ENCODE measurements around the gene KBTBD13.
"Not testable (repeated sequence)": the region's sequence is repeated elsewhere in the genome, so short reads cannot be mapped to it uniquely, and the experiment has no call there.

The KBTBD13 gene

GRCh38 chr15:65091946-65092770, 15.6 kb downstream of the KBTBD13 start:
- no peak for DNase-seq

DNA sequence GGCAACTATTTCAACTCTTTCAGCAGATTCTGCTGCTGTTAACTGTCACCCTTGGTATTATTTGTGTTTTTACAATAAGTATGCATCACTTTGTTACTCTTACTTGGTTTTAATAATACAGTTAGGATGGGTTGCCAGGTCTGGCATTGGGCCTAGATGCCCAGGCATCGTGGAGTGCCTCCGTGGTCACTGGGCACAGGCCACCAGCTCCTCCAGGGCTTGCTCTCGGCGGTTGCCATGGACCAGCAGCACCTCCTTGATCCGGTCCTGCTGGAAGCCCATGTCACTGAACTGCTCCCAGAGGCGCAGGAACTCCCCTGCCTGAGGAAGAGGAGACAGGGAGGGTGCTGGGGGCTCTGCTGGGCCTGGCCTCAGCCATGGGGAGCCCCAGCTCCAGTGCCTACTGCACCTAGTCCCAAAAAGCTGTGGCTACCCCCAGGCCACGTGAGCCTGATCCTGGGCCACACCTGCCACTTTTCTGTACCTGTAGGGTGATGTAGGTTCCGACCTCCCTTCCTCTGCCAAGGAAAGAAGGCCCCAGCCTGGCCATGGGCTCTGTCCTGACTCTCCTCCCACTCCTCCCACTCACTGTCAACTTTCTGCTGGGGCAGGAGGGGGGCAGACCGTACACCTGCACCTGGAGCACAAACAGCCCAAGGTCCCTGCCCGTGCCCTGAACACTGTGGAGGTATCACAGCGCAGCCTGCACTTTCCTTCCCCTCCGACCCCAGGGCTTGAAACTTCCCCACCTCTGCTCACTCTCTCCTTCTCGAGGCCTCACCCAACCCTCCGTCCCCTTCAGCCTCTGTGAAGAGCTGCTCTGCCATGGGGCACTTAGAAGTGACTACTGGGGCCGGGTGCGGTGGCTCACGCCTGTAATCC, 16.6 kb downstream of the KBTBD13 start:
- no peak for DNase-seq

DNA sequence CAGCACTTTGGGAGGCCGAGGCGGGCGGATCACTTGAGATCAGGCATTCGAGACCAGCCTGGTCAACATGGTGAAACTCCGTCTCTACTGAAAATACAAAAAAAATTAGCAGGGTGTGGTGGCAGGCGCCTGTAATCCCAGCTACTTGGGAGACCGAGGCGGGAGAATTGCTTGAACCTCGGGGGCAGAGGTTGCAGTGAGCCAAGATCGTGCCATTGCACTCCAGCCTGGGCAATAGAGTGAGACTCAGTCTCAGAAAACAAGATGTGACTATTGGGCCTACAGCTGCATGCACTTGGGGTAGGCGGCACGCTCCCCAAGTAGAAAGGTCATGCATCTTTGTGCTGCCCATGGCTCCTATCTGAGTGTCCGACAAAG, 17.2 kb downstream of the KBTBD13 start:
- not testable (repeated sequence) for DNase-seq

DNA sequence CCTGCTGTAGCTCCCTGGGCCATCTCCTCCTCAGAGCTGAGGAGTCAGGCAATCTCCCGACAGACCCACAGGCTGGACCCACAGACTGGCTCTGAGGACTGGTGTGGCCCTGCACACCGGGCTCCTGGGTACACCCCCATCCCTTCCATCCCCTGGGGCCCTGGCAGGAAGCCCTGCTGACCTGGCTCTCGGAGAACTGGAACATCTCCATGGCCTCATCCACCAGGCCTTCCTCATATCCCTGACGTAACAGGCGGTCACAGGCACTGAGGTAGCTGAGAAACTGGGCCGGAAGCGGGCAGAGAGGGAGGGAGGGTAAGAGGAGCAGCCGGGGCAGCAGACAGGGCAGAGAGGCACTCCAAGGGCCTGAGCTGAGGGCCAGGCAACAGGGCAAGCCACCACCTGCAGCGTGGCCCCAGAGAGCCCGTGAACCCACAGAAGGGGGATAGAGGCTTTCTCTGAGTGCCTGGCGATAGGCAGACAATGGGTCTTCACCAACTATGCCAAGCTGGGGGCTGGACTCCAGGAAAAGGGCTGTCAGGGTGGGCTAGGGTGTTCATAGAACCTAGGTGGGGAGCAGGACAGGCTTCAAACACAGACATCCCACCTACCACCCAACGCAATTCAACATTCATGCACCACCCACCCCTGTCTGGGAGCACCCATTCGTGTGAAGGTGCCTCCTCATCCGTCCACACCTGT, 17.9 kb downstream of the KBTBD13 start:
- no peak for DNase-seq

DNA sequence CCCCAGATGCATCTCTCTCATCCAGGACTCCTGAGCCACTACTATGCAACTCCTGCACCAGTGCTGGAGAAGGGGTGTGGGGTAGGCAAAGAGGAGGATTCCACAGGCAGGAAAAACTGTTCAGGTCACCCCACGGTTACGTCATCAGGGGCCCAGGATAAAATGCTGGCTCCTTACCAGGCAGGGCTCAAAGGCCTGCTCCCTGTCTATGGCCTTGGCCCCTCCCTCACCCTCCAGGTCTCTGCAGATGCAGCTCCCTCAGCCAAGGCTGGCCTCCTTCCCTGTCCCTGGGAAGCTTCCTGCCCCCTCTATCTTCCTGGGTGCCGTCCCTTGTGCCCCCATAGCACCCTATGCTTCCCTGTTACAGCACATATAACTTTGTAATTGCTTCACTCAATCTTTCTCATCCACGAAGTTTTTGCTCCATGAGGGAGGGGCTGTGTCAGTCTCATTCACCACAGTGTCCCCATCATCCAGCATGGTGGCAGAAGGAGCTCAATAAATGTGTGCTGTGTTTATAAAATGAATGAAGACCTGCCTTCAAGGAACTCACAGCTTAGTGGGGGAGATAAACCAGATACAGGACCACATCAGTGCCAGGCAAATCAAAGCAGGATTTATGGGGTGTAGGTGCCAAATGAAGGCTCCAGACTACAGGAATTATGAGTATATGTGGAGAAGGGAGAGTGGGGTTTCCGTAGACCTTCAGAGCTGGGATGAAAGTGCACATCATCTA, 18.6 kb downstream of the KBTBD13 start:
- no peak for DNase-seq

DNA sequence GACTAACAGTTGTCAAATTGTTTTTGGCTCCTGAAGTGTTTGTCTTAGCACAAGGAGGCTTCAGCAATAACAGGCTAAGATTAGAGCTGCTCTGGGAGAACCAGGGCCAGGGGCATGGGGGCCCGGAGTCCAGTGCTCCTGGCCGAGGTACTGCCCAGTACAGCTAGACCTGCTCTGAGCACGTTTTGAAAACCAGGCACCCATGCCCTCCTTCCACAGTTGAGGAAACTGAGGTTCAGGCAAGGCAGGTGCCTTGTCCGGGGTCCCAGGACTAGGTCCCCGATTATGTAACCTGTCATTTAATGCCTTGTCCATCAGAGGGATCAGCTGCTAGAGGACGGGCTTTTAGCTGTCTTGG, 19.2 kb downstream of the KBTBD13 start:
- no peak for DNase-seq

GRCh38 chr15:65096481-65097385, 20.2 kb downstream of the KBTBD13 start:
- DNase-seq: no peak

DNA sequence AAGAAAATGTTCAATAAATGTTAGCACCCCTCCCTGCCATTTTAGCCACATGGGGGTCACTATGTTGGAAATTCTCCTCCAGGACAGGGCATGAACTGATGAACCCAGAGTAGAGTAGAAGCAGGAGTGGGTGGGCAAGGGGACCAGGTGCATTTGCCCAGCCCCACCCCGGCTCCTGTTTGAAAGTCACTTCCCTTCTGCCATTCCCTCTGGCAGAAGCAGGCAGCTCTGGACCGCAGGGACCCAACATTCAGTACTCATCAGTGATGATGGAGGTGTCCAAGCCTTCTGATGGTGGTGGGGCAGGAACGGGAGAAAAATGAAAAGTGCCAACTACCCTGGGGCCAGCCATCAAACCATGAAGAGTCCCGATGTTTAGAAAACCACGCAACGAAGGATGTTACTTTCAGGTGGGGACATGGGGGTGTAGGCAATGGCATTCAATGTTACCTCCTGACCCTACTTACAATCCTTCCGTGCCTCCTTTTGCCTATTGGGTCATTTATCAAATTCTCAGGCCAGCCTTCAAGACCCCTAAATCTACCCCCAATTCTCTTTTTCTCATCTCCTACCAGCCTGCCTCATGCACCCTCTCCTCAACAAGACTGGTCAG, 21.2 kb downstream of the KBTBD13 start:
- DNase-seq: no peak

DNA sequence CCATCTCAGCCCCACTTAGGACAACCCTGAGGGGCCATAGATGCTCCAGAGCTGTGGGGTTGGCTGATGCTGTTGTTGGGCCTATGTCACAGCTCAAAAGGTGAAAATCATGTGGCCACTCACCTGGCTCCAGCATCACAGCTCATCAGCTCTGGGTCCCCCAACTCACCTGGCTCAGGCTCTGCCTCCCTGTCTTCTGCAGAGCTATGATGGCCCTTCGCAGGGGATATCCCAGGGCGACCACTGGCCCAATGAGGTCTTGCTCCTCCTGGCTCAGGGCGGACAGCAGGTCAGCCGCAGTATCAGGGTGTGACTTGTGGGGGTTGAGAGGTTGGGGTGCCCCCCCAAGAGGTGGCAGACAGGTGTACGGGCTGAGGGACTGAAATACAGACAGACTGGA, 22.8 kb downstream of the KBTBD13 start:
- DNase-seq: no peak

DNA sequence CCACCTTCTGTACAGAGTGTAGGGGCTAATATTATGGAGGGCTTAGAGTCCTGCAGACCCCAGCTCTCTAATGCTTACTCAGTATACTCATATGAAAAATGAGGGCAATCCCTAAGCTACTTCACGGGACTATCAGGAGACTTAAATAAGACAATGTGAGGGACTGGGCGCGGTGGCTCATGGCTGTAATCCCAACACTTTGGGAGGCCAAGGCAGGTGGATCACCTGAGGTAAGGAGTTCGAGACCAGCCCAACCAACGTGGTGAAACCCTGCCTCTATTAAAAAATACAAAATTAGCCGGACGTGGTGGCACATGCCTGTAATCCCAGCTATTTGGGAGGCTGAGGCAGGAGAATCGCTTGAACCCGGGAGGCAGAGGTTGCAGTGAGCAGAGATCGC, 23.3 kb downstream of the KBTBD13 start:
- not testable (repeated sequence) for DNase-seq

- DNase-seq: no peak
Measured at GRCh38 chr15:65100442-65100841, 23.9 kb downstream of the KBTBD13 start.

DNA sequence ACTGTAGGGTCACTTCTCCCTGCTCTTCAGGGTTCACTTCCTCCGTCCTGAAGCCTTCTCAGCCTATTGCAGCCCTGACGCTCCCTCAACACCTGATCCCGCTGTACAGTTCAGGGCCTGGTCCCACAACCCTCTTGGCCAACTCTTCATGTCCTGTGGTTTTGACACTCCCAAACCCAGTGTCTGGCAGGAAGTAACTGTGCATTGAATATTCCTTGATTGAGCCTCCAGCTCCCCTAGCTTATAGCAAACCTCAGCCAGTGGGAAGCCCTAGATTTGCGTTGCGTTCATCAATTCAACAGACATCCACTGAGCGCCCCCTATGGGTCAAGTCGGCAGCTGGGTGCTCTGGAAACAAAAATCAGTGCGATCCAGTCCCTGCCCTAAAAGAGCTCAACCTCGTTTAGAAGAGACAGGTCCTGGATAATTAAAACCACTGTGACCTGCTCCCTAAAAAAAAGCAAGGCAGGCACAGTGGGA, 24.9 kb downstream of the KBTBD13 start:
- DNase-seq: no peak

- no peak for DNase-seq
Measured at GRCh38 chr15:65101891-65102708, 25.6 kb downstream of the KBTBD13 start.

DNA sequence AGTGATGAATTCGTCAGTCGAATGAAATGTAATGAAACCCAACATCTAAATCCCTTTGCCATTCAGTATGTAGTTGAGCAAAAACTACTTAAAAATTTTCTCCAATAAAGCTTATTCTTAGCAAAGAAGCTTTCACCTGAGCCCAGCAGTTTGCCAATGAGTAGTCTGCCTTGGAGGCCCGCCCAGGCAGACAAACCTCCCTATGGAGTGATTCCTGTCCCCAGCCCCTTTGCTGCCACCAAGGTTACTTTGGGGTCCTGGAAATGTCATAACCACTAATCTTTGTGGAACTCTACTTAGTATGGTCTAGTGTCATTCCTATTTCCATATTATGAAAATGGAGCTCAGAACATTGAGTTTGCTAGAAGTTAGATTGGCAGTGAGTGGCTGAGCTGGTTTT, 26.4 kb downstream of the KBTBD13 start:
- DNase-seq: no peak

GRCh38 chr15:65105038-65105437, 28.5 kb downstream of the KBTBD13 start:
- no peak for DNase-seq

GRCh38 chr15:65106011-65106590, 29.6 kb downstream of the KBTBD13 start:
- DNase-seq: no peak

- DNase-seq: no peak
Measured at GRCh38 chr15:65110676-65111292, 34.2 kb downstream of the KBTBD13 start.

GRCh38 chr15:65115086-65115485, 38.5 kb downstream of the KBTBD13 start, which contains the start of gene UBAP1L:
TSS of gene UBAP1L (minus strand) at chr15:65115200. CDS start at chr15:65106215, 8,985 bp downstream.
- DNase-seq: no peak

GRCh38 chr15:65115542-65115941, 39.0 kb downstream of the KBTBD13 start:
- no peak for DNase-seq

All from activated CD4-positive, alpha-beta T cell treated with anti-CD3 and anti-CD28 coated beads for 1 hour (primary cell).